GM19372 (cell line): Measurements from ENCODE around the gene FLII.
"Not testable (repeated sequence)": the region's sequence is repeated elsewhere in the genome, so short reads cannot be mapped to it uniquely, and the experiment has no call there.

ENCODE experiments used
- ATAC-seq: cut with Tn5 transposase; IDR thresholded peaks from one replicate; pipeline ENCODE4 v1.9.1; 2021; ENCODE audit warnings: mild to moderate bottlenecking, low read depth, moderate library complexity; ENCODE audit not compliant: unreplicated experiment

The FLII gene

GRCh38 chr17:18224387-18225120 lies 34.0 kb downstream of the FLII start:
- no peak for ATAC-seq

DNA sequence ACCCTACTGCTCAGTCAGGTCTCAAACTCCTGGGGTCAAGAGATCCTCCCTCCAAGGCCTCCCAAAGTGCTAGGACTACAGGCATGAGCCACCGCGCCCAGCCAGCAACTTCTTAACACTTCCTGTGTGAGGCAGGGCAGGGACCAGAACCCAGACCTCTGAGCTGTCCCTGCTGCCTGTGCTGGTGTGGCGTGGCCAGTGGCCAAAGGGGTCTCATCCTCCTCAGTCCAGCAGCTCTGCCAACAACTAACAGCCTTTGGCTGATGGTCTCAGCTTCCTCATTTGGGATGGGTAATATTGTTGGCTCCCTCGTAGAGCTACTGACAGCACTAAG lies 34.5 kb downstream of the FLII start:
- no peak for ATAC-seq

- no peak for ATAC-seq
These were observed 39.7 kb downstream of the FLII start for GRCh38 chr17:18218756-18219415.

- no peak for ATAC-seq
These were observed 41.0 kb downstream of the FLII start for GRCh38 chr17:18217412-18218015.

GRCh38 chr17:18216906-18217305 lies 41.6 kb downstream of the FLII start:
- not testable (repeated sequence) for ATAC-seq

DNA sequence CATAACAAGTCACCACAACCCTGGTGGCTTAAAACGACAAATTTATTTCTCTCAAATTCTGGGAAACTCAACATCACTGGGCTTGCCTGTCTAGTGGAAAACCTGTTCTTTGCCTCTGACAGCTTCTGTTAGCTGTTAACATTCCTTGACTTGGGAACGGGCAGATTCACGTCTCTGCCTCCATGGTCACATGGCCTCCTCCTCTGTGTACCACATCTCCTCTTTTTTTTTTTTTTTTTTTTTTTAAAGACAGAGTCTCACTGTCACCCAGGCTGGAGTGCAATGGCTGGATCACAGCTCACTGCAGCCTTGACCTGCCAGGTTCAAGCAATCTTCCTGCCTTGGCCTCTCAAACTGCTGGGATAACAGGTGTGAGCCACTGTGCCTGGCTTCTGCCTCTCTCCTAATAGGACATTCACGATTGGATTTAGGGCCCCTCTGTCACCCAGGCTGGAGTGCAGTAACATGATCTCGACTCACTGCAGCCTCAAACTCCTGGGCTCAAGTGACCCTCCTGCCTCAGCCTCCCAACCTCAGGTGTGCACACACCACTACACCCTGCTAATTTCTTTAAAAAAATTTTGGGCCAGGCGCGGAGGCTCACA lies 44.8 kb downstream of the FLII start:
- no peak for ATAC-seq

GRCh38 chr17:18208092-18208491 lies 50.4 kb downstream of the FLII start:
- no peak for ATAC-seq

DNA sequence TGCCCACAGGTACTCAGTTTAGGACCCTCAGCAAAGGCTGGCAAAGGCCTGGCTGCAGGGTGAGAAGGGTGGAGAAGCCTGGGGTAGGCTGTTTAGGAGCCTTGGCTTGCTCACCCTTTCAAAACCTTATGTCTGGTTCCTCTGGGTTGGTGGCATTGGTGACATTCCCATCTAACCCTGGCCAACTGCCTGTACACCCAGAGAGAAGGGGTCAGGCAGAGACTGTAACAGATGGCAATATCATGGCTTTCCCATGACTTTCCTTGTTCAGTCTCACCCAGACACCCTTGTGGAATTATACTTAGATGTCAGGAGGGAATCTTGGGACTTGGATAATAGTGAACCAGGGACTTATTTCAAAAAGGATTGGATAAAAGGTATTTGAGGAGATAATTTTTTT lies 51.6 kb downstream of the FLII start:
- ATAC-seq: no peak

DNA sequence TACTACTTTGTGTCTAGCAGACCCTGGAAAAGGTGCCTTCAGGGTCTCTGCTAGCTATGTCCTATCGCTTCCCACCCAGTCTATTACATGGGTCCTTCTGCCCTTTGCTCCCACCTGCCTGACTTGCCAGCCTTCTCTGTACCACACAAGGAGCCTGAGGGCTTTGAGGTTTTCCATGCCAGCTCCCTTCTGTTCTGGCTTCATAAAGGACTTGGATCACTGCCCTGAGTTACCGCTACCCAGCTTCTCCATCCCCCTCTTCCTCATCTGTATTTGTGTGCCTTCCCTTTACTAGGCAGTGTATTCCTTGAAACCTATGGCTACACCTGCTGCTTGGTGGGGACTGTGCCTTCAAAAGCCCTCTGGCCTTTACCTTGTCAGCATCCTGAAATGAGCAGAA lies 52.7 kb downstream of the FLII start:
- ATAC-seq: no peak

DNA sequence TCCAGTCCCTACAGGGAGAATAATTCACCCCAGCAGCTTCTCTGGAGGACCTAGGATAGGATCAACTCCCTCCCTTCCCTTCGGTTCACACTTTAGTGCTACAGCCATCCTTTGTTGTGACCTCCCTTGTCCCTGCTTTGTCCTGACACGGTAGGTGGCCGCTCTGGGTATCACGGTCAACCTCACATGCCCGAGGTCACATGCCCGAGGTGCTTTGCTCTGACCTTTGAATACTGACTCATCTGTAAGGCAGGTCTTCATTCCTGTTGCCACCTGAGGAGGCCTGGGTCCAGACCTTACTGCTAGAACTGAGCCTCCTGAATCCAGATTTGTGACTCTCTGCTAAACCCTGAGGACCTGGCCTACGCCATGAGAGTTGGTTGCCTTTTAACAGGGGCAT lies 55.2 kb downstream of the FLII start:
- ATAC-seq: no peak

DNA sequence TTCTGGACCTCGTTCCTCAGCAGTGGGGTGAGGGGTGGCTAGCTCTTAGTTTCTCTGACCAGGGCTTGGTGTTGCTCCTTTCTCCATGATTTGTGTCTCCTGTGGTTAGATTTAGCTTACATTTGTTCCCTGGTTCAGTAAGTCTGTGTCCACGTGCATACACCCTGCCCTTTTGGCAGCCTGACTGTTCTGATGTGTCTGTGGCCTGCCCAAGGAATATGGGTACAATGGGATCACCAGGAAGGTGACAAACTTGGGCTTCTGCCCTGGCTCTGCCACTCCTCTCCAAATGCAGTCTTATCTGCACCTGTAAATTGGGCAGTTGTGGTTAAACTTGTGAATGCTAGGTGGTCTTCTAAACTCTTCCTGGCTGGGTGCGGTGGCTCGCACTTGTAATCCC lies 57.4 kb downstream of the FLII start:
- no peak for ATAC-seq

DNA sequence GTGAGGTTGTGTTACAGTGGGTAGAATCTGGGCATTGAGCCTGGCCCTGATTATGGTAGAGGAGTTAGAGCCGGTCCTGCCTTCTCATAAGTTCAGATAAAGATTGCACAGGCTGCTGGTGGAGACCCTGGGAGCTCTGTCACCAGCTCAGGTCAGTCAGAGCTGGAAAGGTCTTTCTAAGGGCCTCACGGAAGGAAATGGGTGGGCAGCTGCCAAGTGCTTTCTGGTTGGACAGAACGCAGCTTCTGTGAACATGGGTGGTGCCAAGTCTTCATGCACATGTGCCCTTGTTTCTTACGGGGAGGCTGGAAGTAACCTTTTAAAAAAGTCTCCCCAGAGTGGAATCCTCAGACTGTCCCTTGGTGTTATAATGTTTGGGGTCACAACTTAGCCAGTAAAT lies 60.0 kb downstream of the FLII start:
- no peak for ATAC-seq

DNA sequence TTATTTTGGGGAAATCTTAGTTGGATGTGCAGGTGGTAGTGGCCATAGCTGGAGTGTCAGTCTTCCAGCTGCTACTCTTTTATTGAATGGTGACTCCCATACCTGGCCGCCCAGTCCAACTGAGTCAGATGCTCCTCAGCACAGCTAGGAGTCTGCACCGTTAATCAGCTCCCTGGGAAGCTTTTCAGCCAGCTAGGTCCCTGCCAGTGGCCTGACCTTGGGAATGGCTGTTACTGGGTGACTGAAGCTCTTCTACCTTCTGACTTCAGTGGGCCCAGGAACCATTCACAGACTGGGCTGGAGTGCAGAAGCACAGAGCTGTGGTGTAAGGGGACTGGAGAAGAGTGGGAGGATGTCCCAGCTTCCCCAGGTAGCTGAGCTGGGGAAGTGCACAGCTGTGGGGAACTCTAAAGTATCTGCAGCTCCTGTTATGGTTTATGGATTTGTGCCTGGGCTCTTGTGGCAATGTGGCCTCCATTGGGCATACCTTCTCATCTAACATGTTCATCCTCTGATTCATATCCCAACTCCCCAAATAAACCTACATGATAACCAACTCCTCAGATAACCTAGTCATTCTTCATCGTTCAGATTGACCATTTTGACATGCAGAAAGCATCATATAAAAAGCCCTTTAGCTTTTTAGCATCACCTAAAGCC lies 60.9 kb downstream of the FLII start:
- ATAC-seq: no peak

DNA sequence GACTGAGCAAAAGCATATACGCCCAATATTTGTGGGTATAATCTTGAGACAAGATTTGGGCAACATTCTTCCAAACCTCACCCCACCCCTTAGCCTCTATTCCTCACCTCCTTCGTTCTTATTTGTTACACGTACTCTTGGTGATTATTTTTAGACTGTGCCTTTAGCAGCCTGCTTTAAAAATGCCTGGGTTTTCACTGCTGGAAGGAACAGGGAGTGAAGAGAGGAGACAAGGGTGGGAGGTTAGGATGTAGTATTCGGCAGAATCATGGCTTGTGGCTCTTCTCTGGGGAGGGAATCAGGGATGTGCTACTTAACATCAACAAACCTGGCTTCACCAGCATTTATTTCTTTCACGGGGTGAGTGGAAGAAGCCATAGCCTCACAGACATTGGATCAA lies 63.3 kb downstream of the FLII start:
- no peak for ATAC-seq
